HUES64 (cell line): Measurements from ENCODE around the gene ARHGAP26.

ENCODE experiments used
- H3K27ac ChIP-seq: 2 replicates; pipeline ENCODE4 v1.7.0; 2013; ENCODE audit warnings: low read depth, low read length, inconsistent platforms
- H3K27me3 ChIP-seq: 2 replicates; pipeline ENCODE4 v1.6.1; 2013; ENCODE audit warnings: mild to moderate bottlenecking, low read length; ENCODE audit not compliant: insufficient read depth
- H3K36me3 ChIP-seq: 2 replicates; pipeline ENCODE4 v1.6.1; 2013; ENCODE audit warnings: mild to moderate bottlenecking, low read length; ENCODE audit not compliant: insufficient read depth
- H3K4me1 ChIP-seq: 2 replicates; pipeline ENCODE4 v1.6.1; 2013; ENCODE audit warnings: mild to moderate bottlenecking, low read length, moderate library complexity; ENCODE audit not compliant: insufficient read depth
- H3K4me3 ChIP-seq: 2 replicates; pipeline ENCODE4 v1.5.1; 2013; ENCODE audit warnings: mild to moderate bottlenecking, low read length, moderate library complexity
- H3K9ac ChIP-seq: 2 replicates; pipeline ENCODE4 v1.6.1; 2013; ENCODE audit warnings: mild to moderate bottlenecking, low read depth, low read length
- H3K9me3 ChIP-seq: 2 replicates; pipeline ENCODE4 v1.6.1; 2013; ENCODE audit warnings: low read depth, low read length; ENCODE audit not compliant: insufficient read depth
- WGBS: fragments of 150-250, 120-280 bp; methylation state at CpG from one replicate; pipeline ENCODE4 v1.1.7; 2013; ENCODE audit warnings: missing lambda C conversion rate; 5-methylcytosine and 5-hydroxymethylcytosine counted together

The ARHGAP26 gene

GRCh38 chr5:142825378-142826089 lies 55.4 kb downstream of the ARHGAP26 start:
- H3K27me3 ChIP-seq = no peaks in the 10 kb centered on the region
- H3K4me3 ChIP-seq = no peak overlapping the region
- 77% methylated on average over 13 of the region's 13 CpGs for WGBS
- peaks cover 36% of the 10 kb centered on the region for H3K4me1 ChIP-seq
- no peak overlapping the region for H3K9ac ChIP-seq
- H3K36me3 ChIP-seq = no peaks in the 10 kb centered on the region
- no peaks in the 10 kb centered on the region for H3K9me3 ChIP-seq
- H3K27ac ChIP-seq = no peak overlapping the region

DNA sequence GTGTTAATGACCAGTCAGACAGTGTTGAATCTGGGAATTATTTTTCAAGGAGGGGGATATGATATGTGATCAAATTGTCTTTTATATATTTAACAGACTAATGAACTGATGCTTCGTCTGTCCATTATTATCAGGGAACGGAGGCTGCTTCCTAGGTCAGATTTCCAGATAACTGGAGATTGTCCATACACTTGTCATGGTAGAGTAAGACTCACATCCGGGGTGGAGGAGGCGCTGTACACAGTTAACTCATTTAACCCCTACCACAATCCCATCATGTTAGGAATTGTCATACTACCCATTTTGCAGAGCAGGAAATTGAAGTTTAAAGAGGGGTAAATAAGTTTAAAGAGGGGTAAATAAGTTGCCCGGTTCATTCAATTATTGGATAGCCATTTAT lies 55.9 kb downstream of the ARHGAP26 start:
- H3K36me3 ChIP-seq = no peaks in the 10 kb centered on the region
- H3K27me3 ChIP-seq = no peaks in the 10 kb centered on the region
- H3K4me1 ChIP-seq = peaks cover 36% of the 10 kb centered on the region
- no peaks in the 10 kb centered on the region for H3K9me3 ChIP-seq
- H3K9ac ChIP-seq = no peak overlapping the region
- H3K27ac ChIP-seq = no peak overlapping the region
- H3K4me3 ChIP-seq = no peak overlapping the region
- 95% methylated on average over 4 of the region's 5 CpGs for WGBS

- Histone ChIP-seq H3K9me3 (no peaks in the 10 kb centered on the region), H3K4me3 (no peak overlapping the region), H3K27ac (no peak overlapping the region), H3K9ac (no peak overlapping the region), H3K4me1 (peaks cover 34% of the 10 kb centered on the region), H3K36me3 (no peaks in the 10 kb centered on the region), H3K27me3 (no peaks in the 10 kb centered on the region)
- 91% methylated on average over 3 of the region's 3 CpGs for WGBS
Observed at GRCh38 chr5:142826741-142827492, 56.7 kb downstream of the ARHGAP26 start.

DNA sequence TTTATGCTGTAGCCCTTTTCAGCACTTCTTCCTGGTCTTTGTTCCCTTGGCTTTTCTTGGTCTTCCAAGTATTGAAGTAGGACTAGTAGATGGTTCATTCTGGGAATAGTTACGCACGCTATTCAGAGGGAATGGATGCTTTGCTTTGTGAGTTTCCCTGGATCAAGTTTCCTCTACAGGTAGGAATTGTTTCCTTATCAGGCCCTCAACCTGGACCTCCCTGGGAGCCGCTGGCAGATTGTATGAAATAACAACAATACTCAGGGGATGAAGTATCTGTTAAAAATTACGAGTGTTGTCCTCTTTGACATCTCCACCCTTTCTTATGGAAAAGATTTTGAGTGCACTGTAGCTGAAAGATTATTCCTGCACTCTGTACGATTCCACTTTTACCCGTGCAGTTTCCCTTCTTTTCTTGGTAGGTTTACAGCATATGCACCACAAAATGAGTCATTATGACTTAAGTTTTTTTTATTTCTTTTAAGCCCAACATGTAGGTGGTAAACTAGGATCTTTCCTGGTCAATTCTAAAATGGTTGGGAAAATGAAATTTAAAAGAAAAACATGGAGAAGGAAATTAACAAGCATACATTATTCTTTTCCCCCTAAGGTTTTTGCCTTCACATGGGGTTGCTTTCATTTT lies 57.9 kb downstream of the ARHGAP26 start:
- Histone ChIP-seq H3K27ac (no peak overlapping the region), H3K9me3 (no peaks in the 10 kb centered on the region), H3K9ac (no peak overlapping the region), H3K27me3 (no peaks in the 10 kb centered on the region), H3K4me3 (no peak overlapping the region), H3K4me1 (peaks cover 31% of the 10 kb centered on the region), H3K36me3 (no peaks in the 10 kb centered on the region)
- 94% methylated on average over 5 of the region's 6 CpGs for WGBS

DNA sequence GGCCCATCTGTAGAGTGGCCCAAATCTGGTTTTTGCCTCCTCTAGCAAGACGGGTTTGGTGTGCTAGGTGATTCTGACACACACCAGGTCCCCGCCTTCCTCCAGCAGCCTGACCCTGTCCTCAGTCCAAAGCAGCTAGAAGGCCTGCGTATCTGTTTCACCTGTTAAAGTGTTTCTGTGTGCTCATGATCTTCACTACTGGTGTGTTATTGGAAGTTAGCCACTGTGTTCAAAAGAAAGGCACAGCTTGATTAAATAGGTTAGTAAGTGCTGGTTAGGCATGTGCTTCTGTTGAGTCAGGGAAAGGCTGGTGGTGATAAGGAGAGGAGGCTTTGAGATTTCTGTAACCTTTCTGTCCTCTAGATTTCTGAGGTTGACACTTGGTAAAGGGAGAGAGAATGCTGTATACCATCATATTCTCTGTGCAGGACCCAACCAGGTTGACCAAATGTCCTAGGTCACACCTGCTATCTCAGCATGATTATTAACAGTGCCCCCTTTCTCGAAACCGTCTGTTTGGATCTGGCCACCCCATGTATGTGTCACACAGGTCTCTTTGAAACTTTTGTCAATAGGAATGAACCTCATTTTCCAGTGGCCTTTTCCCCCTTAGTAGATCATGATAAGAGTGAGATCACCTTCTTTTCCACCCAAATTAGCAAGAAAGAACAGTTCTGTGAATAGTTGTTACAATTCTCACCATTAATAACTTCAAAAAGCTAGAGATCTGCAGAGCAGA lies 58.8 kb downstream of the ARHGAP26 start:
- Histone ChIP-seq H3K9ac (no peak overlapping the region), H3K27ac (no peak overlapping the region), H3K4me1 (peaks cover 25% of the 10 kb centered on the region), H3K36me3 (no peaks in the 10 kb centered on the region), H3K4me3 (no peak overlapping the region), H3K27me3 (no peaks in the 10 kb centered on the region), H3K9me3 (no peaks in the 10 kb centered on the region)
- 92% methylated on average over 5 of the region's 5 CpGs for WGBS

- no peaks in the 10 kb centered on the region for H3K36me3 ChIP-seq
- no peak overlapping the region for H3K27ac ChIP-seq
- no peak overlapping the region for H3K9ac ChIP-seq
- H3K27me3 ChIP-seq = no peaks in the 10 kb centered on the region
- WGBS = 90% methylated on average over 2 of the region's 2 CpGs
- H3K4me1 ChIP-seq = peaks cover 25% of the 10 kb centered on the region
- no peak overlapping the region for H3K4me3 ChIP-seq
- no peaks in the 10 kb centered on the region for H3K9me3 ChIP-seq
Observed at GRCh38 chr5:142829801-142830220, 59.6 kb downstream of the ARHGAP26 start.

- H3K9ac ChIP-seq = no peak overlapping the region
- H3K4me3 ChIP-seq = no peak overlapping the region
- no peaks in the 10 kb centered on the region for H3K36me3 ChIP-seq
- peaks cover 19% of the 10 kb centered on the region for H3K4me1 ChIP-seq
- no peaks in the 10 kb centered on the region for H3K27me3 ChIP-seq
- 95% methylated on average over 7 of the region's 8 CpGs for WGBS
- H3K9me3 ChIP-seq = no peaks in the 10 kb centered on the region
- no peak overlapping the region for H3K27ac ChIP-seq
Observed at GRCh38 chr5:142830241-142831008, 60.2 kb downstream of the ARHGAP26 start.

- H3K27ac ChIP-seq = no peak overlapping the region
- 91% methylated on average over 3 of the region's 3 CpGs for WGBS
- peaks cover 18% of the 10 kb centered on the region for H3K4me1 ChIP-seq
Observed at GRCh38 chr5:142831009-142831383, 60.8 kb downstream of the ARHGAP26 start.

DNA sequence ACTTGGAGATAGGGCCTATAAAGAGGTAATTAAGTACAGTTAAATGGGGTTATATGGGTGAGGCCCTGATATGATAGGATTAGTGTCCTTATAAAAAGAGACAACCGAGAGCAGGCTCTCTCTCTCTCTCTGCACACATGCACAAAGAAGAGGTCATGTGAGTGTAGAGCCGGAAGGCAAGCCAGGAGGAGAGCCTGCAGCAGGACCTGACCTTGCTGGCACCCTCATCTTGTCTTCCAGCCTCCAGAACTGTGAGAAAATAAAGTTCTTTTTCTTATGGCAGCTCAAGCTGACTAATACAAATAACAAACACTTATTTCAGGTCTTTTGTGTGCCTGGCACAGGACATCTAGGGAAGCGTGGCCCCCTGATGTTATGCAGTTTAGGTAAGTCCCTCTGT lies 62.1 kb downstream of the ARHGAP26 start:
- WGBS = 97% methylated on average over 3 of the region's 3 CpGs
- H3K9ac ChIP-seq = no peak overlapping the region
- no peaks in the 10 kb centered on the region for H3K36me3 ChIP-seq
- no peaks in the 10 kb centered on the region for H3K27me3 ChIP-seq
- no peak overlapping the region for H3K27ac ChIP-seq
- peaks cover 15% of the 10 kb centered on the region for H3K4me1 ChIP-seq
- H3K9me3 ChIP-seq = no peaks in the 10 kb centered on the region
- H3K4me3 ChIP-seq = no peak overlapping the region

More at GRCh38 chr5:142831009-142831383, 60.8 kb downstream of the ARHGAP26 start:
- Histone ChIP-seq H3K27me3 (no peaks in the 10 kb centered on the region), H3K36me3 (no peaks in the 10 kb centered on the region), H3K9me3 (no peaks in the 10 kb centered on the region), H3K9ac (no peak overlapping the region), H3K4me3 (no peak overlapping the region)

GRCh38 chr5:142833517-142834449 lies 63.6 kb downstream of the ARHGAP26 start:
- WGBS = 90% methylated on average over 6 of the region's 7 CpGs
- no peak overlapping the region for H3K27ac ChIP-seq

More at GRCh38 chr5:142833517-142834449, 63.6 kb downstream of the ARHGAP26 start:
- H3K36me3 ChIP-seq = no peaks in the 10 kb centered on the region
- no peak overlapping the region for H3K4me3 ChIP-seq
- H3K4me1 ChIP-seq = peaks cover 6% of the 10 kb centered on the region; the same call in 1 of the 2 replicates
- no peaks in the 10 kb centered on the region for H3K27me3 ChIP-seq
- H3K9me3 ChIP-seq = no peaks in the 10 kb centered on the region
- H3K9ac ChIP-seq = no peak overlapping the region
